Gastrocnemius medialis (tissue), 4 donors: ENCODE results near the gene PTPRN2.

Experiments
- CTCF ChIP-seq, 5 experiments: fragments of 450-650 bp in 3 of 5; fragments of 200-600 bp in 2 of 5; sonication (generic) in 2 of 5; IDR thresholded peaks in 4 of 5; conservative IDR thresholded peaks in 1 of 5; 1 replicate in 4 of 5; 2 replicates in 1 of 5; pipeline ENCODE4 v1.5.1; 2016 to 2019; ENCODE audit warnings: antibody characterized with exemption in 5 of 5, mild to moderate bottlenecking in 3 of 5, moderate library complexity in 3 of 5
- POLR2A ChIP-seq, 2 donors: fragments of 450-650 bp; IDR thresholded peaks; one replicate each; pipeline ENCODE4 v1.6.1; 2017; ENCODE audit warnings: antibody characterized with exemption in 2 of 2, mild to moderate bottlenecking in 2 of 2, moderate library complexity in 2 of 2

DNA sequence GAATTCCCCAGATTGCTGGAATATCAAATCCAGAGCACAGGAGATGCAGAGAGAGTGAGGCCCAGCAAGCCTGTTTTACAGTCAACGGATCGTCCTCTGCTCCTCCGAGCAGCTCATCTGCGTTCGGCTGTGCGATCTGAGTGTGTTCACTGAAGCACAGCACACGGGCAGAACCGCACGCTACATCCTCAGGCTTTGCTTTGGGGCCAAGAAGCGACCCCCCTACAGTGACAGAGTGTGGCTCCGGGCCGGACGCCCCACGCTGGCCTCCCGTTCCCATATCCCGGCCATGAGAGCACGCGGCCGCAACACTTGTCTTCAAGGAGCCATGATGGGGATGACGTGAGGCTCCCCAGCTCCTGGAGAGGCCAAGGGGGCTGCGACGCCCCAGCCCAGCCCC, 819.4 kb downstream of the PTPRN2 start:
- TF ChIP-seq CTCF (IDR thresholded peaks at IDR 0.05 in 4 of 5, conservative IDR thresholded peaks at IDR 0.05 in 1 of 5) (no peak), POLR2A (IDR thresholded peaks at IDR 0.05) (no peak)
